Umbilical cord (tissue), 2 donors: Measurements from ENCODE around the gene B3GNT5. TPM values are rescaled to one million over a fixed set of nuclear protein-coding genes. Genes with fewer than 3 reads are reported as not detected.

Source experiments
- DNase-seq: peaks from one replicate; pipeline ENCODE4 v3.0.0-alpha.2; 2015; ENCODE audit warnings: low spot score
- total RNA-seq: library from RNA; depleted of rRNA; stranded (reverse); fragments of >200 nt; gene quantifications from one replicate; pipeline ENCODE4 v1.2.3, GENCODE V29; 2014; ENCODE audit warnings: low replicate concordance; ENCODE audit not compliant: insufficient read depth

Gene B3GNT5
- total RNA-seq, 1 donor from 2014 or later = 7.9 TPM

GRCh38 chr3:183265157-183265642 is 12.1 kb downstream of the B3GNT5 start:
- DNase-seq = peak; percentile 58

DNA sequence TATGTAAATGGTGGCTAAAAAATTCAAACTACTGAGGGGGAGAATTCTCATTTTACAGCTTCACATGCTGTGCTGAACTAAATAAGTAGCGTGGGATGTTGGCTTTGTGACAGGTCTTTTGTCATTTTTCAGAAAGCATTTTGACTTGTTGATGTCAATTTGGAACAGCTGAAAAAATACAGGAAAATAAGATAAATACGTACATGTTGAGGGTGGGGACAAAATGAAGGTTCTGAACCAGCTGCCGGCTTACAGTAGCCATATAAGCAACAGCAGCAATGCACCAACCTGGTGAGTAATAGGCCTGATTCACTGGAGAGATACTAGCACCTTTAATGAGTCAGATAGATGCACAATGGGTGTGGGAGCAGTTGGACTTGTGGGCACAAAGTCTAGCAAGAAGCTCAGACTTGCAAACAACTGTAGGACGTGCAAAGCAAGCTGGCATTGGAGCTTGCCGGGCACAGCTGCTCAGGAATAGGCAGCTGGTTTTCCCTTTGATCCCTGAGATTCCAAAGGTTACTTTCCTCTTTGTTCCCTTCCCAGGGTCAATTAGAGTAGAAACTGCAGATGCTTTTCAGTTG is 12.9 kb downstream of the B3GNT5 start:
- no peak for DNase-seq

DNA sequence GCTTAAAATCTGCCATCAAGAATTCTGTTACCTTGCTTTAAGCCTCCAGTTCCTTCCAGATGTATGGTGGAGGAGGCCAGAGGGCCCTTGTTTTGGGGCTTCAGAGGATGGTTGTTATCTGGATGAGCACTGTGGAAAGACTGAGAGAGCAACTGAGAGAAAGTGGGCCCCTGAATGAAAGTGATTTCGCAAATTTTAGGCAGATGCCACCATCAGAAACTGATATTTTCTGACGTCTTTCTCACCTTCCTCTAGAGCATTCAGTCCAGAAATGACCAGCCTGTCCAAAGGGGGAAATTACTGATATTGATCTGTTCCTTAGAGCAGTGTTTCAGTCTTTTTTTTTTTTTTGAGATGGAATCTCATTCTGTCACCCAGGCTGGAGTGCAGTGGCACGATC is 13.4 kb downstream of the B3GNT5 start:
- DNase-seq = no peak

GRCh38 chr3:183267140-183267539 is 14.1 kb downstream of the B3GNT5 start:
- no peak for DNase-seq

GRCh38 chr3:183268366-183268765 is 15.3 kb downstream of the B3GNT5 start:
- DNase-seq = no peak

GRCh38 chr3:183269345-183269744 is 16.3 kb downstream of the B3GNT5 start:
- no peak for DNase-seq

DNA sequence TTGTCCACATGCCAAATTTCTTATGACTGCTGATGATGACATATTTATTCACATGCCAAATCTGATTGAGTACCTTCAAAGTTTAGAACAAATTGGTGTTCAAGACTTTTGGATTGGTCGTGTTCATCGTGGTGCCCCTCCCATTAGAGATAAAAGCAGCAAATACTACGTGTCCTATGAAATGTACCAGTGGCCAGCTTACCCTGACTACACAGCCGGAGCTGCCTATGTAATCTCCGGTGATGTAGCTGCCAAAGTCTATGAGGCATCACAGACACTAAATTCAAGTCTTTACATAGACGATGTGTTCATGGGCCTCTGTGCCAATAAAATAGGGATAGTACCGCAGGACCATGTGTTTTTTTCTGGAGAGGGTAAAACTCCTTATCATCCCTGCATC is 17.3 kb downstream of the B3GNT5 start:
- DNase-seq = no peak

GRCh38 chr3:183272142-183272541 is 19.1 kb downstream of the B3GNT5 start:
- DNase-seq = no peak

DNA sequence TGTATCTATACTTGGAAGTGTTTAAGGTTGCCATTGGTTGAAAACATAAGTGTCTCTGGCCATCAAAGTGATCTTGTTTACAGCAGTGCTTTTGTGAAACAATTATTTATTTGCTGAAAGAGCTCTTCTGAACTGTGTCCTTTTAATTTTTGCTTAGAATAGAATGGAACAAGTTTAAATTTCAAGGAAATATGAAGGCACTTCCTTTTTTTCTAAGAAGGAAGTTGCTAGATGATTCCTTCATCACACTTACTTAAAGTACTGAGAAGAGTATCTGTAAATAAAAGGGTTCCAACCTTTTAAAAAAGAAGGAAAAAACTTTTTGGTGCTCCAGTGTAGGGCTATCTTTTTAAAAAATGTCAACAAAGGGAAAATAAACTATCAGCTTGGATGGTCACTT is 19.7 kb downstream of the B3GNT5 start:
- DNase-seq = no peak

DNA sequence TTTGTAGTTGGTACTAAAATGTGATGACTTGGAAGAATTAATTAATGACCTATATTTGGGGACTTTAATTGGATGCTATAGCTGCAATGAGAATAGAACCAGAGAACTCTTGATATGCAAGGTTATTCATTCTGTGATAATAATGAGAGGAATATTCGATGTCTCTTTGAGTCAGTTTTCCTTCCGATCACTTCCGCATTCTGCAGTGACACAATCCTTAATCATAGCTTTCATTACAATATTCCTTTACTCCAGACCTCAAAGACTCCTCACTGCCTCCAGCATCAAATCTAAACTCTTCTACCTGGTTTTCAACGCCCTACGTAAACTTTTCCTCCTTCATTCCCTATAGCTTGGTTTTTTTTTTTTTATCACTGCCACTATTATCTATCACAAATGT is 21.6 kb downstream of the B3GNT5 start:
- no peak for DNase-seq

DNA sequence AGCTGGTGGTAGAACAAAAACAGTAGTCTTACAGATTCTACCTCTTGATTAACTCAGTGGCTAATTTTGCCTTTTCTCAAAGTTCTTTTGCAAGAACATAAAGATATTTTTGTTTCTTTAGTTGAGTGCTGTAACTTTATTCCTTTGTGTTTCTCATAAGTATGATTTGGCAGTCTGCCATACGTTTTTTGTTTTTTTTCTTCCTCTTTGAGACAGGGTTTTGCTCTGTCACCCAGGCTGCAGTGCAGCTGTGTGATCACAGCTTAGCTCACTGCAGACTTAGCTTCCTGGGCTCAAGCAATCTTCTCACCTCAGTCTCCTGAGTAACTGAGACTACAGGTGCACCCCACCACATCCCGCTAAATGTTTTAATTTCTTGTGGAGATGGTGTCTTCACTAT is 22.4 kb downstream of the B3GNT5 start:
- DNase-seq = peak; percentile 63

DNA sequence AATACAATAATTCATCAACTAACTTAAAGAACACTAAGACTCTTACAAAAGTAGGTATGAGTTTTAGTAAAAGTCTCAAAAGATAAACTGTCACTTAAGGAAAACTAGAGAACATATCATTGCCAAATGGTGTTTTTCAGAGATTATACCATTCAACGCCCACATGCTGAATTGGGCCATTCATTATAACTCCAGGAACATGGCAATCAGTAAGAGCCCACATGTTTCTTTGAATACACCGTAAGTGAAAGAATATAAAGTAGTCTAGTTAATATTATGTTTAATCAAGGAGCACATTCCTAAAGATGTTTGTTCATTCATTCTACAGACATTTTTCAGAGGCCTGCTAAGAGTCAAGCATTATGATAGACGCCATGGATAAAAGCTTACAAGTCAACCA is 22.9 kb downstream of the B3GNT5 start:
- DNase-seq = no peak

DNA sequence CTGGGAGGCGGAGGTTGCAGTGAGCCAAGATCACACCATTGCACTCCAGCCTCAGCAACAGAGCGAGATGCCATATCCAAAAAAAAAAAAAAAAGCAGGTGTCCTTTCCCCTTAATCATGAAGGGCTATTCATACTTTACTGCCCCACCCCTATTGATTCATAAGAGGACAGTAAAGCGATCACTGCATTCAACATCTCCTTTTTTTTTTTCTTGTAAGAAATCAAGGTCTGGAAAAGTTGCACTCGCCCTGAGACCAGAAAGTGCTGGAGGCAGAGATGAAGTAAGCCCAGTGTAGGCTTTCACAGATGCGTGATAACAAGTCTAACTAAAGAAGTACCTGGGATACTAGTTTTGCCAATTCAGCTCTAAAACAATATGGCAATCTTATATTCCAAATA is 24.2 kb downstream of the B3GNT5 start:
- no peak for DNase-seq

DNA sequence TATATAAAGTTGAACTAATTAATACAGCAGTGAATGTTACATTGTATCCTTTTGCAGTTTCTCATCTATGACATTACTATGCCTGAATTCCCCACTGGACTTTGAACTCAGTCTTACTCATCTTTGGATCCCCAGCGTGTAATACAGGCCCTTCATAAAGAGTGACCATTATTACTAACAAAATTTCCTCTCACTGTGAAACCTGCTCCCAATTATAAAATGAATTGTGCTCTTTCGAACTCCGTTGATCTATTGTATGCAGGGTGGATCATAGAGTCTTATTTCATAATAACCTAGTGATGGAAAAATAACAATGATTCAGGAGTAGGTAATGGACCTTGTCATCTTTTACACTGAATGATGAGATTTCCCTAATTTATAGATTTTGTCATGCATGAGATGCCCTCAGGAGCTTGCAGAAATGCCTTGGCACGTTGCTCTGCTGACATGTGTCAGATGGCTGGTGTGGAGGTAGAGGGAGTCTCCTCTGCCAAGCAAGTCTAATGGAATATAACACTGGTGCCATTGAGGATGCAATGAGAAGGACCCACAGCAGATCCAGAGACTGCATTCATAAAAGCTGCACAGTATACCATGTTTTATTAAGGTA is 25.5 kb downstream of the B3GNT5 start:
- no peak for DNase-seq

DNA sequence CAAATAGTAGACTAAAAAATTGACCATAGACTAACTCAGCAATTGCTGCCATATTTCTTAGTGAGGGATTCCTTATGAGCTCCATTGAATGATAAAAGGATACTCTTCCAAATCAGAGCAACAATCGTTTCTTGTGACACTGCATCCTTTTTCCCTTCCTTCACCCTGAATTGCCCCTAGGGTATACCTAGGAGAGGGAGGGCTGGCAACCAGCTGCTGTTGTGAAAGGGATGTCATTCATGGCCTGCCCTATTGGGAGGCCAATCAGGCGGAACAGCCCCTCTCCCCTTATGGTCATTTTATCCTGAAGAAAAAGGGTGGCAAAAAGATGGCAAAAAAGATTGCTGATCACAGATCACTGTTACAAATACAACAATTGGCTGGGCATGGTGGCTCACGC is 26.3 kb downstream of the B3GNT5 start:
- DNase-seq = no peak

DNA sequence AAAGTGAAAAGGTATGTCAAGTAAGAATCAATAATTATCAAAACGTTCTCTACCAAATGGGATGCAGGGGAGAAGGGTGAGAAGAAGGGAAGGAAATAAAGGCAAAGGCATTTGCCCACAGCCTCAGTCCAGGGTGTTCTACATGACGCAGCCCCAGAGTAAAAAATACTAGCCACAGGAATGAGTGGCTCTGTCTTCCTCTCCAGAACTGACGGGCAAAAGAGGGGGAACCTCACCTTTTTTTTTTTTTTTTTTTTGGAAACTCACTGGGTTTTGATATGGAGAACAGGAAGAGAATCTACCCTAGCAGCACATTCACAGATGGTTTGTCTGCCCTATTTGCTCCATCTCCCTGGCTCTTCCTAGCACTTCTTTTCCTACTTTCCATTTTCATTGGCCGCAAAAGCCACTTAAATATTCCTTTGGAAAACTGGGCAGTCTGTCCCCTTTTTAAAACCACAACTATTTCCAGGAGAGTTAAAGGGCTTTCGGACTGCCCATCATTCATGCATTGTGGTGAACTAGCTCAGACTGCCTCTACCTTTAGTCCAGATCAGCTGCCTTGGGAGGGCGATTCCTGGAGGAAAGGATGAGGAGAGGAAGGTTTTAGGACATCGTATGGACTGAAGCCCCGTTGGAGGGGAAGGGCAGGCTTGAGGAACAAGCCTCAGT is 28.2 kb downstream of the B3GNT5 start:
- DNase-seq = no peak

DNA sequence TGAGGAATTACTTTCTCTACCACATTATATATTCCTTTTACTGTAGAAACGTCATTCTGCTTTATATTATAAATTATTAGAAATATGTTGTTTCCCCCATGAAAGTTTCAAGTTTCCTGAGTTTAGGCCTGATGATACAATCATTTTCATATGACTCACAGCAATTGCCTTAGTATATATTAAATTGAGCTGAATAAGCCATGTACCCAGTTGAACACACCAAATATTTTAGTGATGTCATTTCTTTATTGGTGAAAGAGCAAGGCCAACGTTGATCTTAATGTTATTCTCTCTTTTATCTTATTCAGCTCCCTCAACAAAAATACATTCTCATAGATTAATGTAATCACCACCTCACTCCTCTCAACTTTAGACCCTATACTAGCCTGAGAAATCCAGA is 30.8 kb downstream of the B3GNT5 start:
- DNase-seq = no peak

DNA sequence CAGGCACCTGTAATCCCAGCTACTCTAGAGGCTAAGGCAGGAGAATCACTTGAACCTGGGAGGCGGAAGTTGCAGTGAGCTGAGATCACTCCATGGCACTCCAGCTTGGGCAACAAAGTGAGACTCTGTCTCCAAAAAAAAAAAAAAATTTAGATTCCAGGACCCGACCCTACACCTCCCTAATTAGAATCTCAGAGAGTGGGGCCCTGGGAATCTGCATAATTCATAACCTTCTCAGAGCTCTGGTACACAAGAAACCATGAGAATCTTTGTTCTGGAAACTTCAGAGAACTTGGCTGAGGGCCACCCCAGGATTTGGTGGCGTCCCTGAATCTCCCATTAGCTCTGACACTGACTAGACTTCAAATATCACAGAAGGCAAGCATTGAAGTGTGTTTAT is 31.5 kb downstream of the B3GNT5 start:
- DNase-seq = no peak

DNA sequence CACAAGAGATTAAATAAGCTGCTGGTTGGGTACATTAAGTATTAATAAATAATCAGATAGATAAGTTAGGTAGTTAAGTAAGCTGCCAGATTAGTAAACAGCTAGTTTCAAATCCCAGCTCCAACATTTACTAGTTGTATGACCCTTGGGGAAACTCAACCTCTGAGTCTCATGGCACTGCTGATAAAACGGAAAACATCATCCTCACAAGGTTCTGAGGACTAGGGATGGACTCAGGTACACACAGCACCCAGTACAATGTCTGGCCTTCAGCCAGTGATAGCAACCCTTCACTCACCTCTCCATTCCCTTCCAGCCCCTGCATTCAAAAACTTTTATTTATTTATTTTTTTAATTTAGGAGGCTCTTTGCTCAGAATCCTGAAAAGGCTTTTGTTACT is 32.3 kb downstream of the B3GNT5 start:
- no peak for DNase-seq

DNA sequence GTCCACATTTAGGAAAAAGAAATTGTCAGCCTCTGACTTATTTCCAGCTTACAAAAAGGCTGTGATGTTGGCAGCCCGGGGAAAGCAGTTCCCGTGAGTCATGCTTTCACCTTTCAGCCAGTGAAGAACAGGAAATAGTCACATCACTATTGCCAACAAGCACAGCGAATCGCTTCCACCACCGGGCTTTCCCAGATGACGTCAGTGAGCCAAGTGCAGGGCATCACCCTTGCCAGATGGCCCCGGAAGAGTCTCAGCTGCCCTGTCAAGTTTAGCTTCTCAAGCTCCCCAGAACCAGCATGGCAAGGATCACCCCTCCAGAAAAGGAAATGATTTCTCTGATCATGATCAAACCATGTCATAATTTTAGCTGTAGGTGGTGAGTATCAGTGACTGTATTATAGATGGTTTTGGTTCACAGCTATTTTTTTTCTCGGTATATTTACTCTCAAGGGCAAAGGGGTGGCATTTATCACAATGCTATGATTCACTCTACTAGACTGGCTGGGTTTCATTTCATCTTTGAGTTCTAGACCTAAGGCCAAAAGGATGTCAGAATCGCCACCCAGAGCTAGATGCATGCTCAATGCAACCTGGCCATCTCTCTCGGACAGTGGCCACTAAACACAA is 32.9 kb downstream of the B3GNT5 start:
- DNase-seq = peak; percentile 82

DNA sequence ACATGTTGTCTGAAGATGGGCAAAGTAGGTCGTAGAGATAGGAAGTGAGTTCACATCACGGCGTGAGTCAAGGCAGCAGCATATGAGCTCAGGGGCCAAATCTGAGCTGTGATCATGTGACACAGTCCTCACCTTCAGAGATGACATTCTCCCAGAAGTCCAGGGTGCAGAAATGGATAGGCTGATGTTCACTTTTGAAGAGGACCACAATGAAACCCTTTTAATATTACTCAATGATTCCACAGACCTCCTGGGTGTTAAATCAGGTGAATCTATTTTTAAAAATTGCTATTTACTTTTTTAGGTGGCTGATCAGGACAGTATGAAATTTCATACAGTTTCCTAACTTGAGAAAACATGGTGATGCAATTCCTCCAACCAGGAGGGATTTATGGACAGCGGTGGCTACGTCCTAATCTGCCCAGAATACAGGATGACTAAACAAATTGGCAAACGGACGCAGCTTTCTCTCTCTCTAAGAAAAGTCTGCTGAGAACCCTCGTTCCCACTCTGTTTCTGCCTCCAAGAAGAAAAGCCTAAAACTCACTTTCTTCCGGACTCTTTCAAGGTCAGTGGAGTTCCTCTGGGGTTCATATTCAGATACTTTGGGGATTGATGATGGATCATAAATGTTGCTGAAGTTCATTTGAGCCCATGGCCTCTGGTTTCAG is 34.4 kb downstream of the B3GNT5 start:
- DNase-seq = peak; percentile 83

DNA sequence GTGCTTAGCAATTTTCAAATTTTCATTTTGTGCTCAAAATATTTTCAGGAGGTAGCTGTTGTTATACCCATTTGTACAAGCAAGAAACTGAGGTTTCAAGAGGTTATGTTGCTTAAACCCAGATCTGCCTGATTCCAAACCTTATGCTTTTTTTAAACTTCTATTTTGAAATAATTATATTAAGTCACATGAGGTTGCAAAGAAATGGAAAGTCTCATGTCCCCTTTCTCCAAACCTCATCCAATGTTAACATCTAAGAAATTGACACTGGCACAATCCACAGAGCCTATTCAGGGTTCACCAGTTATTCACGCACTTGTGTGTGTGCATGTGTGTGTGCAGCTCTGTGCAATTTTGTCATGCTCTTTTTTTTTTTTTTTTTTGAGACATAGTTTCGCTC is 35.1 kb downstream of the B3GNT5 start:
- no peak for DNase-seq
